Left renal pelvis (tissue), 4 donors: ENCODE results near the gene PHKA1. TPM values are rescaled to one million over a fixed set of nuclear protein-coding genes. Genes with fewer than 3 reads are reported as not detected.
"Not testable (repeated sequence)": the region's sequence is repeated elsewhere in the genome, so short reads cannot be mapped to it uniquely, and the experiment has no call there.

Experiments
- DNase-seq, 4 donors: peaks; one replicate each; pipeline ENCODE4 v3.0.0-alpha.2; 2013; ENCODE audit warnings: low read depth in 4 of 4, low spot score in 3 of 4
- polyA plus RNA-seq, 4 donors: library from polyadenylated mRNA; unstranded; fragments of 120-200 nt; gene quantifications; one replicate each; pipeline ENCODE4 v1.2.1, GENCODE V29; 2013; ENCODE audit not compliant: insufficient read length in 4 of 4

PHKA1 gene
- 1 to 10 TPM; 5.9 to 7.0 (median 6.1) TPM for polyA plus RNA-seq

GRCh38 chrX:72713599-72714477, at the start of gene PHKA1:
Gene PHKA1 (minus strand): TSS chrX:72714306. CDS start chrX:72713880, 426 bp downstream.
- DNase-seq: not testable (repeated sequence)

- DNase-seq: not testable (repeated sequence)
Measured at GRCh38 chrX:72760454-72760853, 46.3 kb upstream of the PHKA1 start.

GRCh38 chrX:72748545-72748944, 34.4 kb upstream of the PHKA1 start:
- DNase-seq: not testable (repeated sequence)

GRCh38 chrX:72745546-72745945, 31.4 kb upstream of the PHKA1 start:
- DNase-seq: not testable (repeated sequence)

GRCh38 chrX:72735561-72735960, 21.5 kb upstream of the PHKA1 start:
- DNase-seq: no peak

- not testable (repeated sequence) for DNase-seq
Measured at GRCh38 chrX:72733636-72734035, 19.5 kb upstream of the PHKA1 start.

GRCh38 chrX:72727846-72728245, 13.7 kb upstream of the PHKA1 start:
- no peak for DNase-seq

- DNase-seq: no peak
Measured at GRCh38 chrX:72716766-72717165, 2.7 kb upstream of the PHKA1 start.

- no peak for DNase-seq
Measured at GRCh38 chrX:72715546-72715945, 1.4 kb upstream of the PHKA1 start.

- no peak for DNase-seq
Measured at GRCh38 chrX:72714478-72714916, 391 bp upstream of the PHKA1 start.

- DNase-seq: no peak
Measured at GRCh38 chrX:72713130-72713529, 976 bp downstream of the PHKA1 start.

GRCh38 chrX:72712094-72712755, 1.9 kb downstream of the PHKA1 start:
- DNase-seq: no peak

GRCh38 chrX:72705814-72706213, 8.3 kb downstream of the PHKA1 start:
- no peak for DNase-seq

- no peak for DNase-seq
Measured at GRCh38 chrX:72705111-72705510, 9.0 kb downstream of the PHKA1 start.

- no peak for DNase-seq
Measured at GRCh38 chrX:72694170-72694569, 19.9 kb downstream of the PHKA1 start.

GRCh38 chrX:72693477-72693876, 20.6 kb downstream of the PHKA1 start:
- DNase-seq: no peak

GRCh38 chrX:72687396-72687795, 26.7 kb downstream of the PHKA1 start:
- no peak for DNase-seq

- no peak for DNase-seq
Measured at GRCh38 chrX:72685810-72686456, 28.2 kb downstream of the PHKA1 start.

GRCh38 chrX:72685018-72685417, 29.1 kb downstream of the PHKA1 start:
- DNase-seq: no peak

GRCh38 chrX:72683631-72684030, 30.5 kb downstream of the PHKA1 start:
- no peak for DNase-seq

- no peak for DNase-seq
Measured at GRCh38 chrX:72676465-72676864, 37.6 kb downstream of the PHKA1 start.
